Testis (tissue), 3 donors: Measurements from ENCODE around the gene PDGFRB. TPM values are rescaled to one million over a fixed set of nuclear protein-coding genes. Genes with fewer than 3 reads are reported as not detected.

Experiments used
- DNase-seq: peaks from one replicate; pipeline ENCODE4 v3.0.0-alpha.2; 2019
- H3K27ac ChIP-seq, 2 donors: fragments of 200-600 bp; sonication (generic); one replicate each; pipeline ENCODE4 v1.5.1; 2019
- H3K27me3 ChIP-seq: fragments of 200-600 bp; sonication (generic); one replicate; pipeline ENCODE4 v1.5.1; 2019
- H3K36me3 ChIP-seq: fragments of 200-600 bp; sonication (generic); one replicate; pipeline ENCODE4 v1.5.1; 2017; ENCODE audit warnings: low read depth; ENCODE audit errors: missing control alignments
- H3K4me1 ChIP-seq: fragments of 200-600 bp; sonication (generic); one replicate; pipeline ENCODE4 v1.5.1; 2019
- H3K4me3 ChIP-seq, 2 donors: fragments of 200-600 bp; sonication (generic); one replicate each; pipeline ENCODE4 v1.5.1; 2017 to 2019
- H3K9me3 ChIP-seq: fragments of 200-600 bp; sonication (generic); one replicate; pipeline ENCODE4 v1.5.1; 2017
- POLR2A ChIP-seq: fragments of 450-650 bp; IDR thresholded peaks from one replicate; pipeline ENCODE4 v1.6.1; 2017; ENCODE audit warnings: antibody characterized with exemption, mild to moderate bottlenecking, moderate library complexity
- WGBS, 2 donors: methylation state at CpG; one replicate each; pipeline ENCODE4 v1.1.5; 2018; 5-methylcytosine and 5-hydroxymethylcytosine counted together
- intact Hi-C: fragments of 100-400 bp; cut with DNase I; formaldehyde crosslinking; loops from one replicate; pipeline ENCODE4 v1.15.1; 2023; ENCODE audit warnings: low total_unique reads
- polyA plus RNA-seq: library from polyadenylated mRNA; stranded (reverse); fragments of 350-450 nt; fragmentation: Illumina TruSeq; extraction: RNeasy Lipid Tissue Mini Kit (QIAGEN cat#74804); gene quantifications from one replicate; pipeline ENCODE4 v1.2.3, GENCODE V29; 2014; ENCODE audit warnings: low read depth, low replicate concordance; ENCODE audit not compliant: insufficient read depth
- total RNA-seq, 2 donors: library from RNA; depleted of rRNA; stranded (reverse); fragments of >200 nt; gene quantifications; one replicate each; pipeline ENCODE4 v1.2.3, GENCODE V29; 2016
- TF ChIP-seq, protein P1 (sequence below), 3 experiments: fragments of 450-650 bp in 2 of 3; fragments of 200-600 bp in 1 of 3; sonication (generic) in 1 of 3; IDR thresholded peaks; one replicate each; pipeline ENCODE4 v1.5.1; 2016 to 2019; ENCODE audit warnings: antibody characterized with exemption in 3 of 3, mild to moderate bottlenecking in 2 of 3, moderate library complexity in 1 of 3

PDGFRB gene
- total and polyA plus RNA-seq, 3 donors from 2014 or later = 61.6 to 87.0 (median 71.2) TPM

DNA sequence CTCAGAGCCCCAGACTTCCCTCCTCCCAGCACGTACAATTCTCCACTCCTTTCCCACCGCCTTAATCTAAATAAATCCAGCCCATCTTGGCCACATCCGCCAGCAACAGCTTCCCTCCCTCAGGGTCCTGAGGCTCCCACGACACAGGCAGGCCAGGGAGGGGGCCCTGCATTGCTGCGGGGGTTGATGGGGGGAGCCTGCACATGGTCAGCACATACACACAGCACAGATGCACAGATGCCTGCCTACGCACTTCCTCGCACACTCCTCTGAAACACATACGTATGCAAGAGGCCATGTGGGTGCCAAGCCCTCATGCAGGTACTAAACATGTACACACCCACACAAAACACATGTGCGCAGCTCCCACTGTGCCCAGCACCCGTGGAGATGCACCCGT is 14.8 kb downstream of the PDGFRB start:
- Histone ChIP-seq H3K27ac (peak overlapping the region; percentile 47 to 86), H3K36me3 (no peaks in the 10 kb centered on the region), H3K4me1 (peaks cover 81% of the 10 kb centered on the region), H3K9me3 (no peaks in the 10 kb centered on the region), H3K27me3 (no peaks in the 10 kb centered on the region), H3K4me3 (no peak overlapping the region)
- no peak for DNase-seq
- TF ChIP-seq, protein P1, sequence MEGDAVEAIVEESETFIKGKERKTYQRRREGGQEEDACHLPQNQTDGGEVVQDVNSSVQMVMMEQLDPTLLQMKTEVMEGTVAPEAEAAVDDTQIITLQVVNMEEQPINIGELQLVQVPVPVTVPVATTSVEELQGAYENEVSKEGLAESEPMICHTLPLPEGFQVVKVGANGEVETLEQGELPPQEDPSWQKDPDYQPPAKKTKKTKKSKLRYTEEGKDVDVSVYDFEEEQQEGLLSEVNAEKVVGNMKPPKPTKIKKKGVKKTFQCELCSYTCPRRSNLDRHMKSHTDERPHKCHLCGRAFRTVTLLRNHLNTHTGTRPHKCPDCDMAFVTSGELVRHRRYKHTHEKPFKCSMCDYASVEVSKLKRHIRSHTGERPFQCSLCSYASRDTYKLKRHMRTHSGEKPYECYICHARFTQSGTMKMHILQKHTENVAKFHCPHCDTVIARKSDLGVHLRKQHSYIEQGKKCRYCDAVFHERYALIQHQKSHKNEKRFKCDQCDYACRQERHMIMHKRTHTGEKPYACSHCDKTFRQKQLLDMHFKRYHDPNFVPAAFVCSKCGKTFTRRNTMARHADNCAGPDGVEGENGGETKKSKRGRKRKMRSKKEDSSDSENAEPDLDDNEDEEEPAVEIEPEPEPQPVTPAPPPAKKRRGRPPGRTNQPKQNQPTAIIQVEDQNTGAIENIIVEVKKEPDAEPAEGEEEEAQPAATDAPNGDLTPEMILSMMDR (IDR thresholded peaks at IDR 0.05) = no peak
- TF ChIP-seq POLR2A = no peak
- WGBS, 2 donors = 59 to 84% methylated on average over 10 to 11 of the region's 11 CpGs
- intact Hi-C loops = no loop called here

DNA sequence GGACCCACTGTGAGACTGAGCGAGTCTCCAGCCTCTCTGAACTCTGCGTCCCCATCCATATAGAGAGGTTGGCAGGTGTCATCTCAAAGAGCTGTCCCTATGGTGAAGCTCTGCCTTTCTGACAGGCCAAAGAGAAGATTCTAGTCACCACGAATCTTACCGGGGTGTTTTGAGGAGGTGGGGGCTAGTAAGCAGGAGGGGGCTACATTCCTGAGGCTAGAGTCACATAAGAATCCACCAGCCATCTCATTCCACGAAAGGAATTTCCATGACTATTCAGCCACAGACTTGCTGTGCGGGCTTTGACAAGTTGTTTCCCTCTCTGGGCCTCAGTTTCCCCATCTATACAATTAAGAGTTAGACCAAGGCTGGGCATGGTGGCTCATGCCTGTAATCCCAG is 16.3 kb downstream of the PDGFRB start:
- WGBS, 2 donors = 59 to 74% methylated on average over 6 of the region's 6 CpGs
- intact Hi-C loops = no loop called here
- no peak overlapping the region for H3K4me3 ChIP-seq
- no peaks in the 10 kb centered on the region for H3K27me3 ChIP-seq
- no peaks in the 10 kb centered on the region for H3K9me3 ChIP-seq
- no peak for TF ChIP-seq POLR2A
- TF ChIP-seq, protein P1 (IDR thresholded peaks at IDR 0.05) = no peak
- peak overlapping the region; percentile 74 to 86 for H3K27ac ChIP-seq
- no peaks in the 10 kb centered on the region for H3K36me3 ChIP-seq
- peaks cover 68% of the 10 kb centered on the region for H3K4me1 ChIP-seq
- no peak for DNase-seq

DNA sequence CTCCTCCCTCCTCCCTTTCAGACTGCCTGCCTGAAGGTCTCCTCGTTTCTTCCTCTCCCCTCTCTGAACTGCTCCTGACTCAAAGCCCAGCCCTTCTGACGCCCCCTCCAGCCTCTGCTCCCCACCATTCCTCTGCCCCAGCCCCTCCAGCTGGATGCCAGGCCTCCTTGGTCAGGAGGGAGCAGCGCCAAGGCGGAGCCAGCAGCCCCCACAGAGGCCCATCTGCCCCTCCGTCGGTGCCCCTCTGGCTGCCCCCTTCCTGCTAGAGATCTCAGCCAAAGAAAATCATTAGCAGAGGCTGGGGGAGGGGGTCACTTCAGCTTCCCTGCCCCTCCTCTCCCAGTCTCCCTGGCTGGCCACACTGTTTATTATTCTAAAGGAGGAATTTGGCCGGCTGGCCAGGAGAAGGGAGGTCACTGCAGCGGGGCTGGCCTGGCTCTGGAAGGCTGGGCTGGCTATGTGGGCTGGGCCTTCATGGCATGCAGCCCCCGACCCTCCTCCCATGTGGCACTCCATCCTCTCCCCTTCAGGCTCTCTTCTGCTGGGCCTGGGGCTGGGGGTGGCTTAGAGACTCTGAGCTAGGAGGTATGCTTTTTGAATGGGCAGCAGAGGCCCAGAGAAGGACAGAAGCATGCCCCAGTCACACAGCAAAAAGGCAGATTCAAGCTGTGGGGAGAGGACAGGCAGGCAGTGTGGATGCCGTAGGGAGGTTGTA is 16.9 kb downstream of the PDGFRB start:
- 23 to 43% methylated on average over 7 to 10 of the region's 10 CpGs for WGBS, 2 donors
- no peak overlapping the region for H3K4me3 ChIP-seq

DNA sequence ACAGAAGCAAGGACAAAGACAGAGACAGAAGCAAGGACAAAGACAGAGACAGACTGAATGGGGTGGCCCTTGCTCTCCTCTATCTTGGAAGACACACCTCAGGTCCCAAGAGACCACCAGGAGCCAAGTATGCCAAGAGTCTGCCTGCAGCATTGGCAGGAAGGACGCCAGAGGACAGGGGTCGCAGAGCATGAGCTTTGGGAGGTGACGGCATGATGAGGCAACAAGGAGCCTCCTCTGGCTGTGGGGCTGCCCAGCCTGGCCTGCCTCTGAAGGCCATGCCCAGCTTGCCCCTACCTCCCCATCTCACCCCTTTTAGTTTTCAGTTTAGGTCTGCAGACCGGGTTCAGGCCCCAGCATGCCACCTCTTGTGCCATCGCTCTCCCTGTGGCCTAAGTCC is 17.6 kb downstream of the PDGFRB start:
- 57 to 75% methylated on average over 5 of the region's 5 CpGs for WGBS, 2 donors
- no peak overlapping the region for H3K4me3 ChIP-seq
- DNase-seq = no peak
- no peaks in the 10 kb centered on the region for H3K36me3 ChIP-seq
- H3K27ac ChIP-seq = peak overlapping the region; percentile 74 to 86
- H3K4me1 ChIP-seq = peaks cover 56% of the 10 kb centered on the region
- intact Hi-C loops = no loop called here
- no peaks in the 10 kb centered on the region for H3K9me3 ChIP-seq
- no peaks in the 10 kb centered on the region for H3K27me3 ChIP-seq
- TF ChIP-seq, protein P1 (IDR thresholded peaks at IDR 0.05) = no peak
- TF ChIP-seq POLR2A = no peak

More for the DNA sequence above, 16.9 kb downstream of the PDGFRB start:
- no peak for TF ChIP-seq POLR2A
- TF ChIP-seq, protein P1 (IDR thresholded peaks at IDR 0.05) = no peak
- peak; percentile 72 for DNase-seq
- Histone ChIP-seq H3K4me1 (peaks cover 62% of the 10 kb centered on the region), H3K27me3 (no peaks in the 10 kb centered on the region), H3K9me3 (no peaks in the 10 kb centered on the region), H3K36me3 (no peaks in the 10 kb centered on the region), H3K27ac (peak overlapping the region; percentile 74 to 86)
- intact Hi-C loops = no loop called here
